ENCODE data around the gene FAM13B.
"Not testable (repeated sequence)": the region's sequence is repeated elsewhere in the genome, so short reads cannot be mapped to it uniquely, and the experiment has no call there.

FAM13B gene

GRCh38 chr5:138033907-138034306 is 1.0 kb upstream of the FAM13B start:
- no peak for DNase-seq

- no peak for DNase-seq
Measured at GRCh38 chr5:138033386-138033808, 518 bp upstream of the FAM13B start.

GRCh38 chr5:138032028-138032571 is 779 bp downstream of the FAM13B start:
- DNase-seq: peak; percentile 73

- no peak for DNase-seq
Measured at GRCh38 chr5:138029944-138030343, 2.9 kb downstream of the FAM13B start.

GRCh38 chr5:138029501-138029900 is 3.4 kb downstream of the FAM13B start:
- DNase-seq: no peak

- peak; percentile 26 for DNase-seq
Measured at GRCh38 chr5:138028971-138029365, 3.9 kb downstream of the FAM13B start.

GRCh38 chr5:138028262-138028970 is 4.5 kb downstream of the FAM13B start:
- not testable (repeated sequence) for DNase-seq

GRCh38 chr5:138026793-138027192 is 6.1 kb downstream of the FAM13B start:
- DNase-seq: not testable (repeated sequence)

- DNase-seq: no peak
Measured at GRCh38 chr5:138025285-138025684, 7.6 kb downstream of the FAM13B start.

GRCh38 chr5:138024117-138024516 is 8.8 kb downstream of the FAM13B start:
- DNase-seq: no peak

GRCh38 chr5:138022912-138023311 is 10.0 kb downstream of the FAM13B start:
- no peak for DNase-seq

- no peak for DNase-seq
Measured at GRCh38 chr5:138021771-138022170, 11.1 kb downstream of the FAM13B start.

GRCh38 chr5:138018849-138019248 is 14.0 kb downstream of the FAM13B start:
- DNase-seq: no peak

- no peak for DNase-seq
Measured at GRCh38 chr5:138015916-138016315, 17.0 kb downstream of the FAM13B start.

- no peak for DNase-seq
Measured at GRCh38 chr5:138011991-138012390, 20.9 kb downstream of the FAM13B start.

GRCh38 chr5:138000102-138000723 is 32.7 kb downstream of the FAM13B start:
- no peak for DNase-seq

GRCh38 chr5:137997726-137998213 is 35.1 kb downstream of the FAM13B start:
- peak; percentile 80 for DNase-seq

- DNase-seq: no peak
Measured at GRCh38 chr5:137995749-137996128, 37.1 kb downstream of the FAM13B start.

GRCh38 chr5:137995077-137995748 is 37.7 kb downstream of the FAM13B start:
- no peak for DNase-seq

GRCh38 chr5:137994556-137994955 is 38.3 kb downstream of the FAM13B start:
- no peak for DNase-seq

- DNase-seq: no peak
Measured at GRCh38 chr5:137989419-137989818, 43.5 kb downstream of the FAM13B start.

- no peak for DNase-seq
Measured at GRCh38 chr5:137975208-137975607, 57.7 kb downstream of the FAM13B start.

GRCh38 chr5:137970384-137970783 is 62.5 kb downstream of the FAM13B start:
- not testable (repeated sequence) for DNase-seq

- DNase-seq: no peak
Measured at GRCh38 chr5:137960819-137961218, 72.1 kb downstream of the FAM13B start.
